AG09309 (cell line): ENCODE measurements around the gene MIOX.
A peak's percentile ranks its signal among the peaks of the same experiment; 100 is the strongest.

Experiments
- DNase-seq: peaks from one replicate; pipeline ENCODE4 v3.0.0-alpha.2; 2010; ENCODE audit warnings: low read depth
- H3K4me3 ChIP-seq: 2 replicates; pipeline ENCODE4 v1.5.1; 2011; ENCODE audit warnings: mild to moderate bottlenecking, low read depth, low read length, moderate library complexity; ENCODE audit not compliant: control insufficient read depth
- TF ChIP-seq, protein P1 (sequence below): IDR thresholded peaks from 2 replicates; pipeline ENCODE4 v1.5.1; 2011; ENCODE audit warnings: mild to moderate bottlenecking, low read depth, low read length, inconsistent platforms; ENCODE audit not compliant: insufficient read depth, control insufficient read depth; ENCODE audit errors: missing control alignments

Gene MIOX

GRCh38 chr22:50526834-50527801, 40.5 kb downstream of the MIOX start:
- TF ChIP-seq, protein P1, sequence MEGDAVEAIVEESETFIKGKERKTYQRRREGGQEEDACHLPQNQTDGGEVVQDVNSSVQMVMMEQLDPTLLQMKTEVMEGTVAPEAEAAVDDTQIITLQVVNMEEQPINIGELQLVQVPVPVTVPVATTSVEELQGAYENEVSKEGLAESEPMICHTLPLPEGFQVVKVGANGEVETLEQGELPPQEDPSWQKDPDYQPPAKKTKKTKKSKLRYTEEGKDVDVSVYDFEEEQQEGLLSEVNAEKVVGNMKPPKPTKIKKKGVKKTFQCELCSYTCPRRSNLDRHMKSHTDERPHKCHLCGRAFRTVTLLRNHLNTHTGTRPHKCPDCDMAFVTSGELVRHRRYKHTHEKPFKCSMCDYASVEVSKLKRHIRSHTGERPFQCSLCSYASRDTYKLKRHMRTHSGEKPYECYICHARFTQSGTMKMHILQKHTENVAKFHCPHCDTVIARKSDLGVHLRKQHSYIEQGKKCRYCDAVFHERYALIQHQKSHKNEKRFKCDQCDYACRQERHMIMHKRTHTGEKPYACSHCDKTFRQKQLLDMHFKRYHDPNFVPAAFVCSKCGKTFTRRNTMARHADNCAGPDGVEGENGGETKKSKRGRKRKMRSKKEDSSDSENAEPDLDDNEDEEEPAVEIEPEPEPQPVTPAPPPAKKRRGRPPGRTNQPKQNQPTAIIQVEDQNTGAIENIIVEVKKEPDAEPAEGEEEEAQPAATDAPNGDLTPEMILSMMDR, result no peak
- DNase-seq, result no peak
- H3K4me3 ChIP-seq, result peak overlapping the region; percentile 62

DNA sequence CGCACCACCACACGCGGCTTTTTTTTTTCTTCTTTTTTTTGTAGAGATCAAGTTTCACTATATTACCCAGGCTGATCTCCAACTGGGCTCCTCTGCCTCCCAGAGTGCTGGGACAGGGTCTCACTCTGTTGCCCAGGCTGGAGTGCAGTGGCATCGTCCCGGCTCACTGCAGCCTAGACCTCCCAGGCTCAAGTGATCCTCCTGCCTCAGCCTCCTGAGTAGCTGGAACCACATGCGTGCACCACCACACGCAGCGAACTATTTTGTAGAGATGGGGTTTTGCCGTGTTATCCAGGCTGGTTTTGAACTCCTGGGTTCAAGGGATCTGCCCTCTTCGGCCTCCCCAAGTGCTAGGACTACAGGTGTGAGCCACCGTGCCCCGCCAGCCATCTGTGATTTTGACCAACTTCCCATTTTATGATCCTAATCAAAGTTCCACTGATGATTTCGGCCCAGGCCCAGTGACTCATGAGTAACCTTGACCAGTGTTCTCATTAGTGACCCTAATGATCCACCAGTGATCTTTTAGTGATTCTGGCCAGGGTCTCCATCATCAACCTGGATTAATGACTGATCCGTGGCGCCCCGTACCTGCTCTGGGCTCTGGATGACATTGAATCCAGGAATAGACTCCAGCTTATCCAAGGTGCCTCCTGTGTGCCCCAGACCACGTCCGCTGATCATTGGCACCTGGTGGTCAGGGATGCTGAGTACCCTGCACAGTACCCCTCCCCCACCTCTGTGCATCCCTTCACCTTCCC, 41.4 kb downstream of the MIOX start:
- TF ChIP-seq, protein P1, result no peak
- H3K4me3 ChIP-seq, result no peak overlapping the region
- DNase-seq, result no peak

DNA sequence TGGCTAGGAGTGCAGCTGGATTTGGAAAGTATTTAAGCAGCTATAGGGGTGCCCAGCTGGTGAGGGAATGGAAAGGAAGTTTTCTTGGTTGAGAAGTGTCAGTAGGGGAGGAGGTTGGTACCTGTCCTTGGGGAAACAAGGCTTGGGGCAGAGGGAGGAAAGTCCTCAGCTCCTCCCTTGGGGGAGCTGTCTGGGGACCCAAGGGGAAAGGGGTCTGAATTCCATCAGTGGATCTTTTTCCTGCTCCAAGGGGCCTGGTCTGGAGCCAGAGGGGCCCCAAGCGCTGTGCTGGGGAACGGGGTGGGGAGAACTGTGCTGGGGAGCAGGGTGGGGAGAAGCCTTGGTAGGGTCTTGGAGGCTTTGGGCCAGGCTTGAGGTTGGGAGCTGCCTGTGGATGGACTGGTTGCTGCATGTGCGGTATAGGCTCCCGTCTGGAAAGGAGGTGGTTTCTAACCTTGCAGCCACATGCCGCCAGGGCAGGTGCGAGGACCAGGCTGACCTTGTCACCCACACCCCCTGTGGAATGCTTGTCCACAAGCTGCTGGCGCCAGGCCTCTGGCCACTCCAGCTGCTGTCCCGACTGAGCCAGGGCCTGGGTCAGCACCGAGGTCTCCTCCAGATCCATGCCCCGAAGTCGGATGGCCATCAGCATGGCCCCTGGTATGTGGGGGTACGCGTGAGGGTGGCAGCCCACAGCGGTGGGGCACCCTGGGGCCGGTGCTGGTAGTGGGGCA, 42.2 kb downstream of the MIOX start:
- no peak for DNase-seq
- peak overlapping the region; percentile 44 for H3K4me3 ChIP-seq
- TF ChIP-seq, protein P1, result no peak

DNA sequence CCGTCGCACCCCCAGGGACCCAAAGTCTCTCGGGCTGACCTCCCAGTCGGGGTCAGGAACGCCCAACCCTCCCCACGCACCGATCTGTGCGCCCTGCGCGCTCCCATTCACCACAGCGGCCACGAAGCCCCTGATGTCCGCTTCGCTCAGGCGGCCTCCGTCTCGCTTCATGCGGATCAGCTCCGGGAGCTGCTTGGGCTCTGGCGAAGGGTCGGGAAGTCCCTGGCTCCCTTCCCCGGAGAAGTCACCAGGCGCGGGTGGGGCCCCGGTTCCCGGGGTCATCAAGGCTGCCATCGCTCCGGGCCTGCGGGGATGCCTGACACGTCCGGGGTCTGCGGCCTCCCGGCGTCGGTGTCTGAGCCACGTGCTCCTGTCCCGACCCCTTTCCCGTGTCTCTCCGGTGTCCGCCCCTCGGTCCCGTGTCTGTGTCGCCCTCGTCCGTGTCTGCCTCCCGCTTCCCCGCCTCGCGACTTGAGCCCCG, 42.8 kb downstream of the MIOX start:
- TF ChIP-seq, protein P1, result no peak
- H3K4me3 ChIP-seq, result peak overlapping the region; percentile 44
- no peak for DNase-seq

DNA sequence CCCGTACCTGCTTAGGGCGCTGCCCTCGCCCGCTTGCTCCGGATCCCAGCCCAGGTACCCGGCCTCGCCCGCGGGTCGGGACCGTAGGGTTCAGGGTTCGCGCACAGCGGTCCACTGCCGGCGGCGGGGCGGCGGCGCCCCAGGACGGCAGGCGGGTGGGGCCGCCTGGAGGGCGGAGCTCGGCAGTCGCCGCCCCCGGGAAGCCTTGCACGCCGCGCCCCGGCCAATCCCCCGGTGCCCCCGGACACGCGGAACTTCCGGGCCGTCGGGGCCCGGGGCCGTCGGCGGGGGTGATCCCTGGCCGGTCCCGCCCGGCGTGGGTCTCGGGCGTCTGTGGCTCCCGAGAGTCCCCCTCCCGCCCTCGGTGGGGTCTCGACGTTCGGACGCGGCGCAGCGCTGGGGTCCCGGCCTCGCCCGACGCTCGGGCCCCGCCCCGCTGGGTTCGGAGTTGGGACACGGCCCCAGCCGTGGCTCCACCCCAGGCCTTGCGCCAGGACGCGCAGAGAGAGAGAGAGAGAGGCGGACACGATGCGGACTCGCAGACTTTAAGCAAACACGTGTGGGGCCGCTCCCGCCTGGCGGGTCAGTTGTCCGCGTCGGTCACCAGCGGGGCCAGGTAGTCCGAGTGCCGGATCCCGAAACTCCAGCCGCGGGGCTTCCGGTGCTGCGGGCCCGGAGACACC, 43.4 kb downstream of the MIOX start, which contains the start of gene TYMP:
Gene TYMP, minus strand, starts transcription at position 116 of the 683 bp plus-strand sequence. CDS start 303 bp downstream, outside the sequence.
- peak; percentile 46 for DNase-seq
- H3K4me3 ChIP-seq, result peak within 1 kb of the TSS; percentile 52
- TF ChIP-seq, protein P1, result no peak

- TF ChIP-seq, protein P1, result no peak
- DNase-seq, result no peak
- peak overlapping the region; percentile 52 for H3K4me3 ChIP-seq
Observed at GRCh38 chr22:50530580-50530876, 43.9 kb downstream of the MIOX start.
